Measurements from ENCODE around the gene BCAN.

The BCAN gene

GRCh38 chr1:156689035-156689952 is 47.4 kb downstream of the BCAN start:
- H3K9ac ChIP-seq (ENCODE audit: low read length), result peak overlapping the region; percentile 15
- H3K27me3 ChIP-seq (replicated peaks; ENCODE audit: control insufficient read depth, insufficient read depth, low read length), result no peaks in the 10 kb centered on the region
- DNase-seq (ENCODE audit: low read depth), result peak; percentile 96
- H3K4me1 ChIP-seq (ENCODE audit: control insufficient read depth, insufficient read depth, low read length), result peaks cover 19% of the 10 kb centered on the region
- peak overlapping the region; percentile 26 for H3K4me3 ChIP-seq (ENCODE audit: low read length)
- H3K9me3 ChIP-seq (ENCODE audit: control insufficient read depth, low read length), result no peaks in the 10 kb centered on the region
- H3K36me3 ChIP-seq (ENCODE audit: control insufficient read depth, insufficient read depth, low read length, severe bottlenecking), result no peaks in the 10 kb centered on the region

GRCh38 chr1:156689953-156690674 is 48.2 kb downstream of the BCAN start:
- DNase-seq (ENCODE audit: low read depth), result no peak
- H3K4me3 ChIP-seq (ENCODE audit: low read length), result no peak overlapping the region

DNA sequence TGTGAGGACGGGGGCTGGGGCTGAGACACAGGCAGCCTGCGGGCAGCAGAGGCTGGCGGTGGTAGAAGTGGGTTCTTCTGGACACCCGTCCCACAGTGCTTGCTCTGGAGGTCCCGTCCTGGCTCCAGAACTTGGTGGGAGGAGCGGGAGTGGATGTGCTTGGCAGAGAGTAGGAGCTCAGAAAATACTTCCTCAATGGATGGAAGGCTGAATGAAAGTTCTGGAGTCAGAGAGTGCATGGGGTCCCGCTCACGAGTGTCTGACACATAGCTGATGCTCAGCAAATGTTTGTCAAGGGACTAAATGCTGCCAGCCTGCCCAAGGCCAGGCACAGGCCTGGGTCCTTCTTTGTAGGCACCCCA is 48.7 kb downstream of the BCAN start:
- Histone ChIP-seq H3K36me3 (ENCODE audit: control insufficient read depth, insufficient read depth, low read length, severe bottlenecking) (no peaks in the 10 kb centered on the region), H3K4me3 (ENCODE audit: low read length) (no peak overlapping the region), H3K9me3 (ENCODE audit: control insufficient read depth, low read length) (no peaks in the 10 kb centered on the region), H3K27me3 (replicated peaks; ENCODE audit: control insufficient read depth, insufficient read depth, low read length) (no peaks in the 10 kb centered on the region), H3K4me1 (ENCODE audit: control insufficient read depth, insufficient read depth, low read length) (peaks cover 20% of the 10 kb centered on the region), H3K9ac (ENCODE audit: low read length) (no peak overlapping the region)
- no peak for DNase-seq (ENCODE audit: low read depth)

More at GRCh38 chr1:156689953-156690674, 48.2 kb downstream of the BCAN start:
- Histone ChIP-seq H3K9ac (ENCODE audit: low read length) (peak overlapping the region; percentile 11), H3K36me3 (ENCODE audit: control insufficient read depth, insufficient read depth, low read length, severe bottlenecking) (no peaks in the 10 kb centered on the region), H3K9me3 (ENCODE audit: control insufficient read depth, low read length) (no peaks in the 10 kb centered on the region), H3K4me1 (ENCODE audit: control insufficient read depth, insufficient read depth, low read length) (peaks cover 20% of the 10 kb centered on the region), H3K27me3 (replicated peaks; ENCODE audit: control insufficient read depth, insufficient read depth, low read length) (no peaks in the 10 kb centered on the region)

DNA sequence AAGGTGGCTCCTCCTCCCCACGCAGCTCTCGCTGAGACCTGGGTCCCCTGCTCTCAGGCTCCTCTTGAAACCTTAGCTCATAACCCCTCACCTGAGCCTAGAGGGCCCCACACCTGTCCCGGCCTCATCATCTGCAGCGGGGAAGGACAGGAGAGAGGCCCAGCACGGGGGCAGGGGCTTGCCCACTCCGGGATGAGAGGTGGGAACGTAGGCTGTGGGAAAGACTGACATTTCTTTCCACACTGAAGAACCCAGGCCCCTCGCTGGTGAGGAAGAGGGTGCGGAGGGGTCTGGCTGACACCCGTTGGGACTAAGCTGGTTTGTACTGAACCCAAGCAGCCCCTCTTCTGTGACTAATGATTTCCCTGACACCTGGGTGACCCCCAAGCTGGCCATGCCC is 49.3 kb downstream of the BCAN start:
- Histone ChIP-seq H3K27me3 (replicated peaks; ENCODE audit: control insufficient read depth, insufficient read depth, low read length) (no peaks in the 10 kb centered on the region), H3K9ac (ENCODE audit: low read length) (no peak overlapping the region), H3K36me3 (ENCODE audit: control insufficient read depth, insufficient read depth, low read length, severe bottlenecking) (no peaks in the 10 kb centered on the region), H3K4me1 (ENCODE audit: control insufficient read depth, insufficient read depth, low read length) (peaks cover 20% of the 10 kb centered on the region), H3K9me3 (ENCODE audit: control insufficient read depth, low read length) (no peaks in the 10 kb centered on the region), H3K4me3 (ENCODE audit: low read length) (no peak overlapping the region)
- no peak for DNase-seq (ENCODE audit: low read depth)

DNA sequence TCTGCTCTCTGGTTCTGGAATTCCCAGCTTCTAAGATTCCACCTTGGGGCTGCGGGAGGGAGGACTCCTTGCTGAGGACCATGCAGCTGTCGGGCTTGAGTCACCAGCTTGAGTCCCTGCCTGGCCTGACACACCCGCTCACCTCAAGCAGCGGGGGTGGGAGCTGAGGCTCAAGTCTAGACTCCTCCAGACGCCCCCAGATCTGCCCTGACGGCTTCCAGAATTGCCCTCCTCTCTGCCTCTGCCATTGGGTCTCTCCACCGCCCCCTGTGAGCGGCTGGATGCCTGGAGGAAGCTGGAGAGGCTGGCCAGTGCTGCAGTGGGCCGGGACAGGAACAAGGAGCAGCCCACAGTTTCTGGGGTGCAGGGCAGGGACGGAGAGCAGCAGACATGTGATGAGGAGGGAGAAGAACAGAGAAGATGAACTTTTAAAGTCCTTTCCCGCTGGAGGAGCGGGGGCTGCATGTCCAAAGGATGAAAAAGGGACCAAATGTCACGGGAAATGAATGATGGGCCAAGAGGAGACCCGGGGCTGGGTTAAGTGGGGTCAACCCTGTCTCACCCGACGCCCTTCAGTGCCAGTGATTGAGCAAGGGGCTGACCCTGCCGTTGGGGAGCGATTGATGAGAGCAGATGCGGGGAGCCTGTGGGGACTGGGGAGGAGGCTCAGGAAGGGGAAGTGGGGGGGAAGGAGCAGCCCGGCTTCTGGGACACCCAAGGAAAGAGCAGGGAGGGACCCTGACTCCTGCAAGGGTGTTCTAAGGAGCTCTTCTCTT is 49.9 kb downstream of the BCAN start:
- Histone ChIP-seq H3K36me3 (ENCODE audit: control insufficient read depth, insufficient read depth, low read length, severe bottlenecking) (no peaks in the 10 kb centered on the region), H3K27me3 (replicated peaks; ENCODE audit: control insufficient read depth, insufficient read depth, low read length) (no peaks in the 10 kb centered on the region), H3K4me3 (ENCODE audit: low read length) (no peak overlapping the region), H3K4me1 (ENCODE audit: control insufficient read depth, insufficient read depth, low read length) (peaks cover 20% of the 10 kb centered on the region), H3K9me3 (ENCODE audit: control insufficient read depth, low read length) (no peaks in the 10 kb centered on the region), H3K9ac (ENCODE audit: low read length) (no peak overlapping the region)
- DNase-seq (ENCODE audit: low read depth), result peak; percentile 34

- Histone ChIP-seq H3K36me3 (ENCODE audit: control insufficient read depth, insufficient read depth, low read length, severe bottlenecking) (no peaks in the 10 kb centered on the region), H3K9me3 (ENCODE audit: control insufficient read depth, low read length) (no peaks in the 10 kb centered on the region), H3K27me3 (replicated peaks; ENCODE audit: control insufficient read depth, insufficient read depth, low read length) (no peaks in the 10 kb centered on the region), H3K4me1 (ENCODE audit: control insufficient read depth, insufficient read depth, low read length) (peaks cover 20% of the 10 kb centered on the region), H3K4me3 (ENCODE audit: low read length) (no peak overlapping the region), H3K9ac (ENCODE audit: low read length) (no peak overlapping the region)
- DNase-seq (ENCODE audit: low read depth), result no peak
Measured at GRCh38 chr1:156692441-156692924, 50.6 kb downstream of the BCAN start.

DNA sequence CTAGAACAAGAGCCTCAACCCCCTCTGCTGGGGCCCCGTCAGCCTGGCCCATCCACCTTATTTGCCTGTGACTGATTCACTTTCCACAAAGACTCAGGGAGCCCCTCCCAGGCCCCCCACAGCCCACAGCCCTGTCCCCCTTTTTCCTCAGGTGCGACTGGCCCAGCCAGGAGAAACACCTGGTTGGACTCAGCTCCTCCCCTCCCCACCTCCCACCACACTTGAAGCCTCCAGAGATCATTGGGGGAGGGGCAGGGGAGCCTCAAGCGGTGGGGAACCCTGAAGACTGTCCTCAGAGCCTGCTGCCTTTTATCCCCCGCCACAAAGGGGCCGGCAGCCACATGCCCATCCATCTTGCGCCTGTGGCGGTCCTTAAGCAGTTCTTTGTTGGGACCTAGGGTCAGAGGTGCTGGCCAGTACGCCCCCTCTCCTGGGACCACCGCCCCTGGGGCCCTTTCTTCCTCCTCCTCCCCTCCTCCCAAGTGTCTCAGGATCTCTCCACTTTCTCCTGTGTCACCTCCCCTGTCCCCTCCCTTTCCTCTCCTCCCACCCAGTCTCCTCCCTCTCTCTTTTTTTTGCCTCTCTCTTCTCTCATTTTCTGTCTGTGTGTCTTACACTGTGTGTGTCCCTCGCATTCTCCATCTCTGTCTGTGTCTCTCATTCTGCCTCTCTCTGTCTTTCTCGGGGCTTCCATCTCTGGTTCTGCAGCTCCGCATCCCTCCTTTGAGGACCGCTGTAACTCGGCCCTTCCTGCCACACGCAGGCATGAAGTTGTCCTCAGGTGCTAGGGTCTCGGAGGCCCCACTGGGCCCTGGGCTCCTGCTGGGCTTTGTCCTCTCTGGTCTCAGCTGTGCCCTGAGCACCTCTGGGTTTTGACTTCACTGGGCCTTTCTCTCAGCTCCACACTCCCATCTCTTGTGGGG is 51.3 kb downstream of the BCAN start:
- H3K4me3 ChIP-seq (ENCODE audit: low read length), result no peak overlapping the region
- peaks cover 20% of the 10 kb centered on the region for H3K4me1 ChIP-seq (ENCODE audit: control insufficient read depth, insufficient read depth, low read length)
- no peaks in the 10 kb centered on the region for H3K36me3 ChIP-seq (ENCODE audit: control insufficient read depth, insufficient read depth, low read length, severe bottlenecking)
- no peaks in the 10 kb centered on the region for H3K9me3 ChIP-seq (ENCODE audit: control insufficient read depth, low read length)
- no peaks in the 10 kb centered on the region for H3K27me3 ChIP-seq (replicated peaks; ENCODE audit: control insufficient read depth, insufficient read depth, low read length)
- H3K9ac ChIP-seq (ENCODE audit: low read length), result no peak overlapping the region
- DNase-seq (ENCODE audit: low read depth), result no peak

DNA sequence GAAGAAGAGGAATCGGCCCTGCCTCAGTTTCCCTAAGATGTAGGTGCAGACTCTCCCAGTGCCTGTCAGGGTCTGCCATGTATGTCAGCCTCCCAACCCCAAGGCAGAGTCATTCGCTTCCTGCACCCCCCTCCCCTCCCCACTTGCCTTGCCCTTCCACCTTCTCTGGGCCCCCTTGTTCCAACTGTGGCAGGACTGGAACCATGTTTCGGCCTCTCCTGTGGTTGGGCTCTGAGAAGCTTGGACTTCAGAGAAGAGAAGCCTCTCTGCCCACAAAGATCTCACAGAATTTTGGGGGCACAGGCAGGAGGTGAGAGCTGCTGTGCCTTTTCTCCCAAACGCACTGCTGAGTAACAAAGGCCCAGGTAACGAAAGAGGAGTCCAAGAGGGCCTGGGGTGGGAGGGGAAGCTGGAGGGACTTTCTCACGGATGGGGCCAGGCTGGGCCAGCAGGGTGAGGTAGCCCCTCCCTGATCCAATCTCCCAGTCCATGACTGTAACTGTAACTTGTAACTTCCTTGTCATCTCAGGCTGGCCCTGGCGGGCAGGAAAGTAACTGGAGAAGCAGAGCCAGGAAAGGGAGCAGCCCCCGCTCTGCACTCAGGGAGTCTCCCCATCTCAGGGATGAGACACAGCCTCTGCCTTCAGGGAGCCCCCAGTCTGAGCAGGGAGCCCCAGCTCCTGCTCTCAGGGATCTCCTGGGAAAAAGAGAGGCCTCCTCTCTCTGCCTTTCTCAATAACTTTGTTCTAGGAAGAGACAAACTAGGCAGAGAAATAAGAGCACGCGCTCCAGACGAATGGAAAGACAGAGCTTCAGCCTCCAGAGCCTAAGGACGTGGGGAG is 52.2 kb downstream of the BCAN start:
- H3K9ac ChIP-seq (ENCODE audit: low read length), result no peak overlapping the region
- DNase-seq (ENCODE audit: low read depth), result no peak
- H3K4me1 ChIP-seq (ENCODE audit: control insufficient read depth, insufficient read depth, low read length), result peaks cover 22% of the 10 kb centered on the region
- H3K27me3 ChIP-seq (replicated peaks; ENCODE audit: control insufficient read depth, insufficient read depth, low read length), result no peaks in the 10 kb centered on the region
- H3K36me3 ChIP-seq (ENCODE audit: control insufficient read depth, insufficient read depth, low read length, severe bottlenecking), result no peaks in the 10 kb centered on the region
- H3K4me3 ChIP-seq (ENCODE audit: low read length), result no peak overlapping the region
- H3K9me3 ChIP-seq (ENCODE audit: control insufficient read depth, low read length), result no peaks in the 10 kb centered on the region

DNA sequence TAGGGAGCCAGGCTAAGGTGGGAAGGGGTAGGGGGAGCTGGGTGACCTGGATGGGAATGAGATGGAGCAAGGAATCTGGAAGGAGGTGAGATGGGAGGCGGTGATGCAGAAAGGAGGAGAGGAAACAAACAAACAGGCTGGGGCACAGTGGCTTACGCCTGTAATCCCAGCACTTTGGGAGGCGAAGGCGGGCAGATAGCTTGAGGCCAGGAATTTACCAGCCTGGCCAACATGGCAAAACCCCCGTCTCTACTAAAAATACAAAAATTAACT is 52.7 kb downstream of the BCAN start:
- Histone ChIP-seq H3K4me1 (ENCODE audit: control insufficient read depth, insufficient read depth, low read length) (peaks cover 20% of the 10 kb centered on the region), H3K4me3 (ENCODE audit: low read length) (no peak overlapping the region), H3K9ac (ENCODE audit: low read length) (no peak overlapping the region), H3K36me3 (ENCODE audit: control insufficient read depth, insufficient read depth, low read length, severe bottlenecking) (no peaks in the 10 kb centered on the region), H3K9me3 (ENCODE audit: control insufficient read depth, low read length) (no peaks in the 10 kb centered on the region), H3K27me3 (replicated peaks; ENCODE audit: control insufficient read depth, insufficient read depth, low read length) (no peaks in the 10 kb centered on the region)
- DNase-seq (ENCODE audit: low read depth), result no peak

GRCh38 chr1:156696755-156697154 is 54.8 kb downstream of the BCAN start:
- Histone ChIP-seq H3K36me3 (ENCODE audit: control insufficient read depth, insufficient read depth, low read length, severe bottlenecking) (peaks cover 6% of the 10 kb centered on the region), H3K4me1 (ENCODE audit: control insufficient read depth, insufficient read depth, low read length) (peaks cover 15% of the 10 kb centered on the region), H3K9ac (ENCODE audit: low read length) (no peak overlapping the region), H3K4me3 (ENCODE audit: low read length) (no peak overlapping the region), H3K27me3 (replicated peaks; ENCODE audit: control insufficient read depth, insufficient read depth, low read length) (no peaks in the 10 kb centered on the region), H3K9me3 (ENCODE audit: control insufficient read depth, low read length) (no peaks in the 10 kb centered on the region)
- DNase-seq (ENCODE audit: low read depth), result no peak
